Placental epithelial cell (primary cell): ENCODE data around the gene C13orf46. TPM values are rescaled to one million over a fixed set of nuclear protein-coding genes. Genes with fewer than 3 reads are reported as not detected.

ENCODE experiments used
- total RNA-seq: library from RNA; depleted of rRNA; stranded (reverse); fragments of >200 nt; gene quantifications from 2 replicates; pipeline ENCODE4 v1.2.3, GENCODE V29; 2012

The C13orf46 gene
- under 0.01 TPM in 2 replicates for total RNA-seq

GRCh38 chr13:113973218-113974164, at the start of gene C13orf46:
TSS of gene C13orf46 (minus strand) at chr13:113974076. CDS start at chr13:113973997, 79 bp downstream.

Other genes with a start within 250 kb of the C13orf46 start
- gene TMEM255B, start 214.8 kb downstream of the C13orf46 start, total RNA-seq: under 0.01 and 0.65 TPM in 2 replicates
- 69.9 and 246 TPM in 2 replicates for gene GAS6, start 110.0 kb downstream of the C13orf46 start, total RNA-seq
- 7.4 and 8.6 TPM in 2 replicates for gene RASA3, start 158.5 kb upstream of the C13orf46 start, total RNA-seq
- not detected in 2 replicates for gene CFAP97D2, start 205.2 kb upstream of the C13orf46 start, total RNA-seq